ENCODE results near the gene ZNF792. TPM values are rescaled to one million over a fixed set of nuclear protein-coding genes. Genes with fewer than 3 reads are reported as not detected.

Gene ZNF792
- polyA plus RNA-seq, 1 donor from 2014 or later, result 3.7 TPM

- Histone ChIP-seq H3K4me2 (ENCODE audit: low read length) (no peak overlapping the region), H3F3A (ENCODE audit: insufficient read depth, low read length, poor library complexity, severe bottlenecking) (no peaks in the 10 kb centered on the region), H2AFZ (ENCODE audit: low read depth, low read length) (no peak overlapping the region), H3K4me3 (ENCODE audit: low read length) (no peak overlapping the region), H3K9me2 (ENCODE audit: insufficient read depth, low read length) (no peaks in the 10 kb centered on the region), H3K27ac (ENCODE audit: low read length) (no peak overlapping the region), H3K27me3 (ENCODE audit: insufficient read depth, low read depth, low read length) (no peaks in the 10 kb centered on the region), H3K9ac (ENCODE audit: low read length) (no peak overlapping the region), H4K20me1 (ENCODE audit: insufficient read depth) (no peaks in the 10 kb centered on the region), H3K79me2 (replicated peaks; ENCODE audit: insufficient read depth, low read length) (no peaks in the 10 kb centered on the region), H3K36me3 (ENCODE audit: insufficient read depth, low read length) (peaks cover 23% of the 10 kb centered on the region), H3K9me3 (ENCODE audit: low read length) (peaks cover 15% of the 10 kb centered on the region)
- TF ChIP-seq MXI1 (conservative IDR thresholded peaks at IDR 0.05; ENCODE audit: poor library complexity, severe bottlenecking) (no peak), REST (IDR thresholded peaks at IDR 0.05; ENCODE audit: borderline replicate concordance) (no peak), EZH2 (IDR thresholded peaks at IDR 0.05; ENCODE audit: borderline replicate concordance, insufficient read depth, low read length, poor library complexity, severe bottlenecking) (no peak), SMC3 (conservative IDR thresholded peaks at IDR 0.05; ENCODE audit: poor library complexity) (no peak), CTCF (IDR thresholded peaks at IDR 0.05; ENCODE audit: poor library complexity, severe bottlenecking) (no peak), POLR2AphosphoS5 (IDR thresholded peaks at IDR 0.05) (no peak), RAD21 (conservative IDR thresholded peaks at IDR 0.05) (no peak), TAF1 (IDR thresholded peaks at IDR 0.05; ENCODE audit: low read depth) (no peak), EP300 (conservative IDR thresholded peaks at IDR 0.05; ENCODE audit: poor library complexity, severe bottlenecking) (no peak)
Observed at GRCh38 chr19:34943861-34944573, 20.0 kb downstream of the ZNF792 start.

GRCh38 chr19:34938886-34939285 lies 25.1 kb downstream of the ZNF792 start:
- H3K36me3 ChIP-seq (ENCODE audit: insufficient read depth, low read length), result peaks cover 10% of the 10 kb centered on the region
- H3K9me3 ChIP-seq (ENCODE audit: low read length), result peaks cover 7% of the 10 kb centered on the region
- no peak overlapping the region for H2AFZ ChIP-seq (ENCODE audit: low read depth, low read length)
- no peak overlapping the region for H3K9ac ChIP-seq (ENCODE audit: low read length)
- no peaks in the 10 kb centered on the region for H3K9me2 ChIP-seq (ENCODE audit: insufficient read depth, low read length)
- H3K27ac ChIP-seq (ENCODE audit: low read length), result no peak overlapping the region
- H3K27me3 ChIP-seq (ENCODE audit: insufficient read depth, low read depth, low read length), result no peaks in the 10 kb centered on the region
- TF ChIP-seq SMC3 (conservative IDR thresholded peaks at IDR 0.05; ENCODE audit: poor library complexity) (no peak), REST (IDR thresholded peaks at IDR 0.05; ENCODE audit: borderline replicate concordance) (no peak), EZH2 (IDR thresholded peaks at IDR 0.05; ENCODE audit: borderline replicate concordance, insufficient read depth, low read length, poor library complexity, severe bottlenecking) (no peak), POLR2AphosphoS5 (IDR thresholded peaks at IDR 0.05) (no peak), CTCF (IDR thresholded peaks at IDR 0.05; ENCODE audit: poor library complexity, severe bottlenecking) (no peak), MXI1 (conservative IDR thresholded peaks at IDR 0.05; ENCODE audit: poor library complexity, severe bottlenecking) (no peak), TAF1 (IDR thresholded peaks at IDR 0.05; ENCODE audit: low read depth) (no peak), EP300 (conservative IDR thresholded peaks at IDR 0.05; ENCODE audit: poor library complexity, severe bottlenecking) (no peak), RAD21 (conservative IDR thresholded peaks at IDR 0.05) (no peak)
- H4K20me1 ChIP-seq (ENCODE audit: insufficient read depth), result no peaks in the 10 kb centered on the region
- H3K4me2 ChIP-seq (ENCODE audit: low read length), result no peak overlapping the region
- H3K4me3 ChIP-seq (ENCODE audit: low read length), result no peak overlapping the region
- H3K79me2 ChIP-seq (replicated peaks; ENCODE audit: insufficient read depth, low read length), result no peaks in the 10 kb centered on the region
- H3F3A ChIP-seq (ENCODE audit: insufficient read depth, low read length, poor library complexity, severe bottlenecking), result no peaks in the 10 kb centered on the region

All from neural cell (in vitro differentiated cells).